Measurements from ENCODE around the gene GBGT1. TPM values are rescaled to one million over a fixed set of nuclear protein-coding genes. Genes with fewer than 3 reads are reported as not detected.

The GBGT1 gene
- total and polyA plus RNA-seq, 2 donors (not counting 3 experiments of a cell fraction or from before 2014, with no cell fraction given), result 35.6 to 56.3 TPM

DNA sequence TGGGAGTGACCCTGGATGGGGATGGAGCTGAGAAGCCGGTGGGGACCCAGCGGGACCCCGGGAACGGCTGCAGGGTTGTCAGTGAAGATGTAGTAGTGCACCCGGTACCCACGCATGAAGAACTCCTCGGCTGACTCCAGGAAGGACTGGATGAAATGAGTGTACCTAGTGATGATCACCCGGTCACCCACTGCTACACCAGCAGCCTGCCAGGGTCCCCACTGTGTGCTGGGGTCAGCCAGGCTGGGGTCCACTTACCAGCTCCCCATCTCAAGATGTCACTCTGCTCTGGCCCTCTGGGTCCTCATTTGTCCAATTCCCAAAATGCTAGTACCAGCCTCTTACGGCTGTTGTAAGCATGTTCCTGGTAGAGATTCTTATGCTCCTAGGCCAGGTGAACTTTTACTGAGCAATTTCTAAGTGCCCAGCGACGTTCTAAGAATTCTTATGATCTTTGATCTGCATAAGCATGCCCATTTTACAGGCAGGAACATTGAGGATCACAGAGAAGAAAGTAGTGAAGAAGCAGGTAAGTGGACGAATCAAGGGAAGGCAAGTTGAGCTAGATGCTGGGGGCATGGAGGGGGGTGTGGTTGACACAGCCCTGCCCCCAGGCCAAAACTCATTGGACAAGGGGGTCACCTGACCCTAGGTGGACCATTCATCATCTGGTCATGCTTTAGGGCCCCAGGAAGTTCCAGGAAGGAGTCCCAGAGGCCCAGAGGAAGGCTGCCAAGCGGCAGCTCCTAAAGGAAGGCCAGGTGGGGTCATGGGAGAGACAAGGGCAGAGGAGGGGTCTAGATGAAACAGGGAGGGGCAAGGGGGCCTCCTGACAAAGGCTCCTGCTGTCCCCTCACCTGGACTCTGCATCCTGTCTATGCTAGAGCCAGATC lies 9.4 kb downstream of the GBGT1 start:
- DNase-seq (ENCODE audit: low read depth, low spot score) (no peak), FAIRE-seq (no peak)
- no peak overlapping the region for H3K27ac ChIP-seq (ENCODE audit: insufficient read depth, low read depth, low read length)
- no peak for TF ChIP-seq POLR2AphosphoS5 (IDR thresholded peaks at IDR 0.05; ENCODE audit: insufficient read depth, low read depth, low read length)
- TF ChIP-seq, protein P1, sequence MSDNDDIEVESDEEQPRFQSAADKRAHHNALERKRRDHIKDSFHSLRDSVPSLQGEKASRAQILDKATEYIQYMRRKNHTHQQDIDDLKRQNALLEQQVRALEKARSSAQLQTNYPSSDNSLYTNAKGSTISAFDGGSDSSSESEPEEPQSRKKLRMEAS (IDR thresholded peaks at IDR 0.05; ENCODE audit: insufficient read depth, insufficient read length), result no peak
- TF ChIP-seq, protein P2, sequence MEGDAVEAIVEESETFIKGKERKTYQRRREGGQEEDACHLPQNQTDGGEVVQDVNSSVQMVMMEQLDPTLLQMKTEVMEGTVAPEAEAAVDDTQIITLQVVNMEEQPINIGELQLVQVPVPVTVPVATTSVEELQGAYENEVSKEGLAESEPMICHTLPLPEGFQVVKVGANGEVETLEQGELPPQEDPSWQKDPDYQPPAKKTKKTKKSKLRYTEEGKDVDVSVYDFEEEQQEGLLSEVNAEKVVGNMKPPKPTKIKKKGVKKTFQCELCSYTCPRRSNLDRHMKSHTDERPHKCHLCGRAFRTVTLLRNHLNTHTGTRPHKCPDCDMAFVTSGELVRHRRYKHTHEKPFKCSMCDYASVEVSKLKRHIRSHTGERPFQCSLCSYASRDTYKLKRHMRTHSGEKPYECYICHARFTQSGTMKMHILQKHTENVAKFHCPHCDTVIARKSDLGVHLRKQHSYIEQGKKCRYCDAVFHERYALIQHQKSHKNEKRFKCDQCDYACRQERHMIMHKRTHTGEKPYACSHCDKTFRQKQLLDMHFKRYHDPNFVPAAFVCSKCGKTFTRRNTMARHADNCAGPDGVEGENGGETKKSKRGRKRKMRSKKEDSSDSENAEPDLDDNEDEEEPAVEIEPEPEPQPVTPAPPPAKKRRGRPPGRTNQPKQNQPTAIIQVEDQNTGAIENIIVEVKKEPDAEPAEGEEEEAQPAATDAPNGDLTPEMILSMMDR (IDR thresholded peaks at IDR 0.05; ENCODE audit: extremely low read depth in 1 of 2, insufficient read depth in 1 of 2, low read depth in 1 of 2, low read length in 2 of 2), result no peak
- no peak for TF ChIP-seq GATA2 (IDR thresholded peaks at IDR 0.05; ENCODE audit: insufficient read depth, insufficient read length, low read depth, low read length)
- no peak for TF ChIP-seq EZH2 (IDR thresholded peaks at IDR 0.05; ENCODE audit: borderline replicate concordance, low read depth, low read length, severe bottlenecking)
- TF ChIP-seq FOS (IDR thresholded peaks at IDR 0.05; ENCODE audit: borderline replicate concordance, insufficient read depth, low read length), result no peak
- H3K4me3 ChIP-seq (replicated peaks in 1 of 3; ENCODE audit: insufficient read depth in 1 of 3, low read depth in 1 of 3, low read length in 3 of 3), result no peak overlapping the region
- peaks cover 2 to 11% of the 10 kb centered on the region in 2 experiments for H3K36me3 ChIP-seq (ENCODE audit: control insufficient read depth in 2 of 2, extremely low read depth in 1 of 2, insufficient read depth in 2 of 2, low read length in 2 of 2)
- no peaks in the 10 kb centered on the region for H4K20me1 ChIP-seq (replicated peaks; ENCODE audit: control insufficient read depth, extremely low read depth, insufficient read depth, low read length)
- ChIA-PET POLR2A (no interaction called here), CTCF (interaction anchor here (1.6 kb wide), 1 partner anchor 10 kb away, joined by 4 read pairs; no protein-coding TSS in a partner anchor)
- H3K79me2 ChIP-seq (ENCODE audit: control insufficient read depth, insufficient read depth, low read length), result no peaks in the 10 kb centered on the region
- H3K4me2 ChIP-seq (ENCODE audit: insufficient read depth, low read length), result no peak overlapping the region
- no TSS peak for BruUV-seq (replicated peaks)
- H3K9me1 ChIP-seq (replicated peaks; ENCODE audit: control insufficient read depth, extremely low read depth, insufficient read depth, low read length), result no peaks in the 10 kb centered on the region
- H2AFZ ChIP-seq (ENCODE audit: low read depth, low read length), result no peak overlapping the region
- dilution Hi-C loops (cut with MboI; ENCODE audit: extremely low pct_ligation_motif_present, low sequenced_read_pairs) (no loop called here), intact Hi-C loops (cut with micrococcal nuclease) (no loop called here)
- no peaks in the 10 kb centered on the region for H3K4me1 ChIP-seq (ENCODE audit: control insufficient read depth, extremely low read depth, insufficient read depth, low read length)
- H3K9me3 ChIP-seq (replicated peaks; ENCODE audit: control insufficient read depth, insufficient read depth, low read length), result no peaks in the 10 kb centered on the region
- no peak overlapping the region for H3K9ac ChIP-seq (replicated peaks; ENCODE audit: extremely low read depth, insufficient read depth, low read length)
- no peaks in the 10 kb centered on the region for H3K27me3 ChIP-seq (ENCODE audit: control insufficient read depth in 2 of 2, insufficient read depth in 2 of 2, low read length in 2 of 2)

Measured in endothelial cell of umbilical vein (primary cell).